Peyer's patch (tissue), 4 donors: Measurements from ENCODE around the gene TOP3B. TPM values are rescaled to one million over a fixed set of nuclear protein-coding genes. Genes with fewer than 3 reads are reported as not detected.
"Not testable (repeated sequence)": the region's sequence is repeated elsewhere in the genome, so short reads cannot be mapped to it uniquely, and the experiment has no call there.

Source experiments
- DNase-seq, 3 donors: peaks; one replicate each; pipeline ENCODE4 v3.0.0-alpha.2; 2017 to 2019
- H3K27ac ChIP-seq, 4 donors: fragments of 200-600 bp; sonication (generic); one replicate each; pipeline ENCODE4 v1.5.1; 2016 to 2019
- H3K27me3 ChIP-seq, 2 donors: fragments of 200-600 bp; sonication (generic); one replicate each; pipeline ENCODE4 v1.5.1; 2019
- H3K36me3 ChIP-seq, 3 donors: fragments of 200-600 bp; sonication (generic); one replicate each; pipeline ENCODE4 v1.5.1; 2016 to 2019
- H3K4me1 ChIP-seq, 4 donors: fragments of 200-600 bp; sonication (generic); one replicate each; pipeline ENCODE4 v1.5.1; 2016 to 2019
- H3K4me3 ChIP-seq, 4 donors: fragments of 200-600 bp; sonication (generic); 1 replicate in 3 of 4; 2 replicates in 1 of 4; pipeline ENCODE4 v1.5.1; 2016 to 2019; ENCODE audit warnings: mild to moderate bottlenecking in 1 of 4
- H3K9me3 ChIP-seq, 4 donors: fragments of 200-600 bp; sonication (generic); one replicate each; pipeline ENCODE4 v1.5.1; 2016 to 2019; ENCODE audit warnings: mild to moderate bottlenecking in 1 of 4
- POLR2A ChIP-seq, 2 donors: fragments of 450-650 bp; IDR thresholded peaks; one replicate each; pipeline ENCODE4 v1.5.1; 2017; ENCODE audit warnings: antibody characterized with exemption in 2 of 2, mild to moderate bottlenecking in 2 of 2, moderate library complexity in 2 of 2
- total RNA-seq, 4 donors: library from RNA; depleted of rRNA; stranded (reverse); fragments of >200 nt; gene quantifications; one replicate each; pipeline ENCODE4 v1.1.0, GENCODE V29; 2016
- TF ChIP-seq, protein P1 (sequence below), 6 experiments: fragments of 450-650 bp in 4 of 6; fragments of 200-600 bp in 2 of 6; sonication (generic) in 1 of 6; IDR thresholded peaks; one replicate each; pipeline ENCODE4 v1.5.1; 2017 to 2019; ENCODE audit warnings: antibody characterized with exemption in 6 of 6, mild to moderate bottlenecking in 3 of 6, moderate library complexity in 1 of 6

The TOP3B gene
- total RNA-seq, 4 donors from 2014 or later: 53.6 to 91.6 (median 80.2) TPM

DNA sequence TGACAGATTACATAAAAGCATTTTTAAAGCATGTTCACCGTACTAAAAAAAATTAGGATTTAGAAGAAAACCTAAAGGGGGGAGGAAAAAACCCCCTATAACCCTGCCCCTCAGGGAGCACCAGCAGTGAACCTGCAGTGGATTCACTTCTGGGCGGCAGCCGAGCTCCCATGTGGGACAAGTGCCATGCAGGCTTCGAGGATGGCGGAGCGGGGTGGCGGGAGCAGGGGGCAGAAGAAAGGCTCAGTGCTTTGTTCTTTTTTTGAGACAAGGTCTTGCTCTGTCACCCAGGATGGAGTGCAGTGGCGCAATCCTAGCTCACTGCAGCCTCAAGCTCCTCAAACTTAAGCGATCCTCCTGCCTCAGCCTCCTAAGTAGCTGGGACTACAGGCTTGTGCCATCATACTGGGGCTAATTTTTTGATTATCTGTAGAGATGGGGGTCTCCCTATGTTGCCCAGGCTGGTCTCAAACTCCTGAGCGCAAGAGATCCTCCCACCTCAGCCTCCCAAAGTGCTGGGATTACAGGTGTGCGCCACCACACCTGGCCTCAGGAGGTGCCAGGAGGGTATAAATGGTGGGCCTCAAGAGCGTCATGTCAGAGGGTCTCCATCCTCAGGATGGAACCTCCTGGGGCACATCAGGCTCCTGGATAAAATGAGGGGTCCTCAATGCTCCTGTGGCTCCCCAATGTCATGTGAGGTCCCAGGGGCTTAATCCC lies 64.0 kb downstream of the TOP3B start:
- Histone ChIP-seq H3K9me3 (no peaks in the 10 kb centered on the region), H3K36me3 (peaks cover 0 to 16% (median 0%) of the 10 kb centered on the region in 3 donors), H3K4me3 (no peak overlapping the region), H3K27ac (no peak overlapping the region), H3K27me3 (no peaks in the 10 kb centered on the region), H3K4me1 (peaks cover 0 to 6% (median 0%) of the 10 kb centered on the region in 4 donors)
- TF ChIP-seq, protein P1, sequence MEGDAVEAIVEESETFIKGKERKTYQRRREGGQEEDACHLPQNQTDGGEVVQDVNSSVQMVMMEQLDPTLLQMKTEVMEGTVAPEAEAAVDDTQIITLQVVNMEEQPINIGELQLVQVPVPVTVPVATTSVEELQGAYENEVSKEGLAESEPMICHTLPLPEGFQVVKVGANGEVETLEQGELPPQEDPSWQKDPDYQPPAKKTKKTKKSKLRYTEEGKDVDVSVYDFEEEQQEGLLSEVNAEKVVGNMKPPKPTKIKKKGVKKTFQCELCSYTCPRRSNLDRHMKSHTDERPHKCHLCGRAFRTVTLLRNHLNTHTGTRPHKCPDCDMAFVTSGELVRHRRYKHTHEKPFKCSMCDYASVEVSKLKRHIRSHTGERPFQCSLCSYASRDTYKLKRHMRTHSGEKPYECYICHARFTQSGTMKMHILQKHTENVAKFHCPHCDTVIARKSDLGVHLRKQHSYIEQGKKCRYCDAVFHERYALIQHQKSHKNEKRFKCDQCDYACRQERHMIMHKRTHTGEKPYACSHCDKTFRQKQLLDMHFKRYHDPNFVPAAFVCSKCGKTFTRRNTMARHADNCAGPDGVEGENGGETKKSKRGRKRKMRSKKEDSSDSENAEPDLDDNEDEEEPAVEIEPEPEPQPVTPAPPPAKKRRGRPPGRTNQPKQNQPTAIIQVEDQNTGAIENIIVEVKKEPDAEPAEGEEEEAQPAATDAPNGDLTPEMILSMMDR (IDR thresholded peaks at IDR 0.05): no peak
- TF ChIP-seq POLR2A (IDR thresholded peaks at IDR 0.05): no peak
- DNase-seq: no peak

DNA sequence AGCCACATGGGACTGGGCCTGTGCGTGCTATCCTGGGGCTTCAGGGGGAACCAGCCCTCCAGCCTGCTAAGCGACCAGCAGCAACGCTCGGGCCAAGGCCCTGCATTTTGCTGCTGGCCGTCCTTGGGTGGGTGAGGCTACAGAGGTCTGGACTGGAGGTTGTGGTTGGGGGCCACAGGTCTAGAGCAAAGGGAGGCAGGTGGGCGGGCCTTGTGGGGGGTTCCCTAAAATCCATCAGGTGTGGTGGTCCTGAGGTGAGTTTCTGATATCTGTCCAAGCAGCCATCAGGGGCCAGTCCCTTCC lies 64.7 kb downstream of the TOP3B start:
- Histone ChIP-seq H3K4me1 (peaks cover 0 to 6% (median 0%) of the 10 kb centered on the region in 4 donors), H3K27me3 (no peaks in the 10 kb centered on the region), H3K36me3 (peaks cover 0 to 12% (median 0%) of the 10 kb centered on the region in 3 donors), H3K27ac (no peak overlapping the region), H3K9me3 (no peaks in the 10 kb centered on the region), H3K4me3 (no peak overlapping the region)
- no peak for TF ChIP-seq POLR2A (IDR thresholded peaks at IDR 0.05)
- TF ChIP-seq, protein P1 (IDR thresholded peaks at IDR 0.05): no peak
- no peak for DNase-seq

DNA sequence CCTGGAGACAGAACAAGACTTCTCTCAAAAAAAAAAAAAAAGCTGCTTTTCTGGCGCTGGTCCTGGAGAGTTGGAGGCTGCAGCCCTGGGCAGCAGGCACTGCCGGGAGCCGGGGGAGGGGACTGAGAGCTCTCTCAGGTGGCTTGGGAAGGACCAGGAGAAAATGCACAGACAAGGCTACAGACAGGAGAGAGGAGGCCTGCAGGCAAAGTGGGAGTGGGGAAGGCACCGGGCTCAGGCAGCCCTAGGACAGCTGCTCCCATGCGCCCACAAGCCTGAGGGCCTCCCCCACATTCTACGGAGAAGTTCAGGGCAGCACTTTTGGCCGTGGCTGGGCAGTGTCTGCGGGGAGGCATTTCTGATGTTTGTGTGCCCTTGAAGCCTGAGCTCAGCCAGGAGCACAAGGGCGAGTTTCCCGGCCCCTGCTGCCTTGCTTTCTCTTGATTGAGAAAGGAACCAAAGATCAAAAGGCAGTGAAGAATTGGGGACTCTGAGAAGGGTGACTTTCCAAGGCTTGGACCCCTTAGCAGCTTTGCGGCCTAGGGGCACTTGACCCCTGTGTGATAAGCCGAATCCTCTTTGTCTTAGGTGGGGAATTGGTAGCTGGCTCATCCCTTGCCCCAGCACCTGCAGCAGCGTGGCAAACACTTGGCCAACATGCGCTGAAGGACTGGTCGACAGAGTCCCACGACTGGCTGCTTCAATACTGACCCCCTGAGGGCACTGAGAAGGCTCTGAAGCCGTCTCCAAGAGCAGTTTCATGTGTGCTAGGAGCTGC lies 65.2 kb downstream of the TOP3B start:
- H3K27me3 ChIP-seq: no peaks in the 10 kb centered on the region
- no peak overlapping the region for H3K27ac ChIP-seq
- no peaks in the 10 kb centered on the region for H3K9me3 ChIP-seq
- H3K4me1 ChIP-seq: peaks cover 0 to 6% (median 0%) of the 10 kb centered on the region in 4 donors
- H3K36me3 ChIP-seq: peaks cover 0 to 8% (median 0%) of the 10 kb centered on the region in 3 donors
- no peak for TF ChIP-seq POLR2A (IDR thresholded peaks at IDR 0.05)
- TF ChIP-seq, protein P1 (IDR thresholded peaks at IDR 0.05): no peak
- H3K4me3 ChIP-seq: no peak overlapping the region
- no peak for DNase-seq

DNA sequence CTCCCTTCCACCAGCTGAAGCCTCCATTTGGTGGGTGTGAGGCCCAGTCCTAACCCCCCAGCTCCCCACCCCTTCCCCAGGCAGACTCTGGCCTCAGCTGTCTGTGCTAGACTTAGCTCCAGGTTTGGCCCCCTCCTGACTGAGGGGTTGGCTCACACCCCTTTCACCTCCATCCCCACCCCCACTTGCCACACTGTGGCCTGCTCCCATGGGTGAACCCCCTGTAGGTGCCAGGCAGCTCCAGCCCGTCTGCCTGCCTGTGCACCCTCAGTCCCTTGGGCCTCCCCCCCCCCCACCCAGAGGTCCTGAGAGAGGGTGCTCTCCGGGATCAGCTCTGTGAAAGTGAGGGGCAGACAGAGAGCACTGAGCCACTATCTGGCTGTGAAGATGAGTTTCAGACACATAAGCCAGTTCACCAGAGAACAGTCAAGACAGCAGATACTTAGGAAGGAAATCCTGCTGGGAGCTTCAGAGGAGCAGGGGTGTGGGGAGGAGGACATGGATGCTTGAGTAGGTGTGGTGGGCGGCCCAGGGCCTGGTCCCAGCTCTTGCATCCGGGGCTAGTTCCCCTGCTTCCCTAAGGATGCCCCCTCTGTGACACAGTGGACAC lies 66.2 kb downstream of the TOP3B start:
- Histone ChIP-seq H3K27me3 (no peaks in the 10 kb centered on the region), H3K9me3 (no peaks in the 10 kb centered on the region), H3K4me3 (no peak overlapping the region), H3K27ac (no peak overlapping the region), H3K4me1 (peaks cover 0 to 6% (median 0%) of the 10 kb centered on the region in 4 donors), H3K36me3 (peaks cover 0 to 8% (median 0%) of the 10 kb centered on the region in 3 donors)
- no peak for DNase-seq
- no peak for TF ChIP-seq POLR2A (IDR thresholded peaks at IDR 0.05)
- TF ChIP-seq, protein P1 (IDR thresholded peaks at IDR 0.05): no peak

DNA sequence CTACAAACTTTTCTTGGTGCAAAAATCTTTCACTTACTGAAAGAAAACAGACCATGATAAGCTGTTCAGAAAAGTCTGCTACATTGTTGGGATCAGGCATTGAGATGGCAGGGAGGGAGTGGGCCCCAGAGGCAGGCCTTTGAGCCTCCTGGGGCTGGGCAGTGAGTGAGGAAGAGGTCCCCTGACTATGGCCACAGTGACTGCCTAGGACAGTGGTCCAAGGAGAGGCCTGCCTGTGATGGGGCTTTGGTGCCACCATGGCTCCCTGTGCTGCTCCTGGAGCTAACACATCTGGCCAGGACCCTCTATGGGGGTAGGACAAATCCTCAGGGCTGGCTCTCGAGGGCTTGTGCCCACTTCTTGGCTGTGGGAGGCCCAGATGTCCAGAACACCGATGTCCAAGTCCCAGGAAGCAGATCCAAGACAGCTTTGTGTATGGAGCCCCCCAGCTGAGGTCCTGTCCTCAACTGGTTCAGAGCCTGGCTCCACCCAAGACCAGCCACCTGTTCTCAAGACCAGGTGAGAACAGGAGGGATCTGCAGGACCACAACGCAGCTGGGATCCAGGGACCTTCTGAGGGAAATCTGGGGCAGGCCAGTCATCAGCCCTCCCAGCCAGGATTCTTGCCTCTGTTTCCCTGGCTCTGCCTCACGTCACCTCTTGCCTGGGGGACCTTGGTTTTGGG lies 66.8 kb downstream of the TOP3B start:
- Histone ChIP-seq H3K4me1 (peaks cover 0 to 6% (median 0%) of the 10 kb centered on the region in 4 donors), H3K27me3 (no peaks in the 10 kb centered on the region), H3K27ac (no peak overlapping the region), H3K9me3 (no peaks in the 10 kb centered on the region), H3K4me3 (no peak overlapping the region), H3K36me3 (peaks cover 0 to 7% (median 0%) of the 10 kb centered on the region in 3 donors)
- TF ChIP-seq, protein P1 (IDR thresholded peaks at IDR 0.05): no peak
- TF ChIP-seq POLR2A (IDR thresholded peaks at IDR 0.05): no peak
- DNase-seq: no peak

DNA sequence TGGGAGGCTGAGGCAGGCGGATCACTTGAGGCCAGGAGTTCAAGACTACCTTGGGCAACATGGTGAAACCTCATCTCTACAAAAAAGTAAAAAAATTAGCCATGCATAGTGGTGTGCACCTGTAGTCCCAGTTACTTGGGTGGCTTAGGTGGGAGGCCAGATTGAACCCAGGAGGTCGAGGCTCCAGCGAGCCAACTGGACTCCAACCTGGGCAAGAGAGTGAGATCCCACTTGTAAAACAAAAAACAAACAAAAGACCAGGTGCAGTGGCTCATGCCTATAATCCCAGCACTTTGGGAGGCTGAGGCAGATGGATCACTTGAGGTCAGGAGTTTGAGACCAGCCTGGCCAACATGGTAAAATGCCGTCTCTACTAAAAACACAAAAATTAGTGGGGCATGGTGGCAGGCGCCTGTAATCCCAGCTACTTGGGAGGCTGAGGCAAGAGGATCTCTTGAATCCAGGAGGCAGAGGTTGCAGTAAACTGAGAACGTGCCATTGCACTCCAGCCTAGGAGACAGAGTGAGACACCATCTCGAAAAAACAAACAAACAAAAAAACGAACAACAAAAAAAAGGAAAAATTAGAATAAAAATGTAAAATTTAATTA lies 68.4 kb downstream of the TOP3B start:
- H3K27ac ChIP-seq, H3K9me3 ChIP-seq, H3K4me1 ChIP-seq, H3K4me3 ChIP-seq, H3K27me3 ChIP-seq, H3K36me3 ChIP-seq, DNase-seq: not testable (repeated sequence)

DNA sequence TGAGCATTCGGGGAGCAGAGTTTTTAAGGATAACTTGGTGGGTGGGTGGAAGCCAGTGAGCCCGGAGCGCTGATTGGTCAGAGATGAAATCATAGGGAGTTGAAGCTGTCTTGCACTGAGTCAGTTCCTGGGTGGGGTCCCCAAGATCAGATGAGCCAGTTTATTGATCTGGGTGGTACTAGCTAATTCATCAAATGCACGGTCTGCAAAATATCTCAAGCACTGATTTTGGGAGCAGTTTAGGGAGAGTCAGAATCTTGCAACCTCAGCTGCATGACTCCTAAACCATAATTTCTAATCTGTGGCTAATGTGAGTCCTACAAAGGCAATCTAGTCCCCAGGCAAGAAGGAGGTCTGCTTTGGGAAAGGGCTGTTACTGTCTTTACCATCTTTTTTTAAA lies 72.2 kb downstream of the TOP3B start:
- H3K27ac ChIP-seq, H3K27me3 ChIP-seq, H3K4me3 ChIP-seq, H3K9me3 ChIP-seq, DNase-seq, H3K36me3 ChIP-seq, H3K4me1 ChIP-seq: not testable (repeated sequence)
